ENCODE results near the gene RUSC2.

GRCh38 chr9:35499029-35499700 is 9.3 kb downstream of the RUSC2 start:
- TF ChIP-seq EZH2 (IDR thresholded peaks at IDR 0.05) (no peak), POLR2AphosphoS5 (IDR thresholded peaks at IDR 0.05; ENCODE audit: borderline replicate concordance, low read depth, low read length) (no peak), FOXP2 (optimal IDR thresholded peaks at IDR 0.05; ENCODE audit: control extremely low read depth, extremely low read length, insufficient read depth) (no peak)
